Measurements from ENCODE around the gene PSIP1. TPM values are rescaled to one million over a fixed set of nuclear protein-coding genes. Genes with fewer than 3 reads are reported as not detected.
"Not testable (repeated sequence)": the region's sequence is repeated elsewhere in the genome, so short reads cannot be mapped to it uniquely, and the experiment has no call there.

Gene PSIP1
- total RNA-seq, 1 donor from 2014 or later, result 118 TPM

DNA sequence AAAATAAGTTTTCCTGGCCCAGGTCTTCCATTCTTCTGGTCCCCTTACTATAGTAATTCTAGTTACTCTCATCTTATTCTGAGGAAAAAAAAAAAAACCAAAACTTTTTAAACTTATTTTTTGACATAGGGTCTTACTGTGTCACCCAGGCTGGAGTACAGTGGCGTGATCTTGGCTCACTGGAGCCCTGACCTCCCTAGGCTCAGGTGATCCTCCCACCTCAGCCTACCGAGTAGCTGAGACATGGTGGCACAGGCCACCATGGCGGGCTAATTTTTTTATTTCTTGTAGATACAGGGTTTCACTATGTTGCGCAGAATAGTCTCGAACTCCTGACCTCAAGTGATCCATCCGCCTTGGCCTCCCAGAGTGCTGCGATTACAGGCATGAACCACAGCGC, 49.7 kb downstream of the PSIP1 start:
- DNase-seq (ENCODE audit: low spot score), result no peak
- no peaks in the 10 kb centered on the region for H3K9me3 Mint-ChIP-seq
- intact Hi-C loops (cut with micrococcal nuclease), result no loop called here
- no peak overlapping the region for H3K4me3 Mint-ChIP-seq (ENCODE audit: low read depth)
- no peak overlapping the region for H3K27ac Mint-ChIP-seq
- no peaks in the 10 kb centered on the region for H3K27me3 Mint-ChIP-seq (ENCODE audit: low read depth)
- H3K36me3 Mint-ChIP-seq (ENCODE audit: low read depth), result peaks cover 59% of the 10 kb centered on the region
- H3K4me1 Mint-ChIP-seq (ENCODE audit: low read depth), result no peaks in the 10 kb centered on the region

GRCh38 chr9:15453956-15454355, 56.8 kb downstream of the PSIP1 start:
- intact Hi-C loops (cut with micrococcal nuclease), result no loop called here
- DNase-seq (ENCODE audit: low spot score), result no peak
- no peak overlapping the region for H3K4me3 Mint-ChIP-seq (ENCODE audit: low read depth)
- H3K36me3 Mint-ChIP-seq (ENCODE audit: low read depth), result peaks cover 53% of the 10 kb centered on the region
- no peaks in the 10 kb centered on the region for H3K9me3 Mint-ChIP-seq
- no peaks in the 10 kb centered on the region for H3K27me3 Mint-ChIP-seq (ENCODE audit: low read depth)
- no peaks in the 10 kb centered on the region for H3K4me1 Mint-ChIP-seq (ENCODE audit: low read depth)
- H3K27ac Mint-ChIP-seq, result no peak overlapping the region

GRCh38 chr9:15444141-15444540, 66.6 kb downstream of the PSIP1 start:
- Mint-ChIP-seq H3K27ac (no peak overlapping the region), H3K4me1 (ENCODE audit: low read depth) (peaks cover 9% of the 10 kb centered on the region), H3K36me3 (ENCODE audit: low read depth) (peaks cover 84% of the 10 kb centered on the region), H3K4me3 (ENCODE audit: low read depth) (no peak overlapping the region), H3K27me3 (ENCODE audit: low read depth) (no peaks in the 10 kb centered on the region), H3K9me3 (peaks cover 7% of the 10 kb centered on the region)
- DNase-seq (ENCODE audit: low spot score), result no peak
- intact Hi-C loops (cut with micrococcal nuclease), result no loop called here

DNA sequence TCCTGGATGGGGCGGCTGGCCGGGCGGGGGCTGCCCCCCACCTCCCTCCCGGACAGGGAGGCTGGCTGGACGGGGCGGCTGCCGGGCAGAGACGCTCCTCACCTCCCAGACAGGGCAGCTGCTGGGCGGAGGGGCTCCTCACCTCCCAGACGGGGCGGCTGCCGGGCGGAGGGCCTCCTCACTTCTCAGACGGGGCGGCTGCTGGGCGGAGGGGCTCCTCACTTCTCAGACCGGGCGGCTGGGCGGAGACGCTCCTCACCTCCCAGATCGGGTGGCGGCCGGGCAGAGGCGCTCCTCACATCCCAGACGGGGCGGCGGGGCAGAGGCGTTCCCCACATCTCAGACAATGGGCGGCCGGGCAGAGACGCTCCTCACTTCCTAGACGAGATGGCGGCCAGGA, 68.5 kb downstream of the PSIP1 start:
- H3K4me3 Mint-ChIP-seq (ENCODE audit: low read depth); H3K27me3 Mint-ChIP-seq (ENCODE audit: low read depth); DNase-seq (ENCODE audit: low spot score); H3K27ac Mint-ChIP-seq; H3K9me3 Mint-ChIP-seq; intact Hi-C loops (cut with micrococcal nuclease): not testable (repeated sequence)
- Mint-ChIP-seq H3K4me1 (ENCODE audit: low read depth) (peaks cover 16% of the 10 kb centered on the region), H3K36me3 (ENCODE audit: low read depth) (peaks cover 86% of the 10 kb centered on the region)

DNA sequence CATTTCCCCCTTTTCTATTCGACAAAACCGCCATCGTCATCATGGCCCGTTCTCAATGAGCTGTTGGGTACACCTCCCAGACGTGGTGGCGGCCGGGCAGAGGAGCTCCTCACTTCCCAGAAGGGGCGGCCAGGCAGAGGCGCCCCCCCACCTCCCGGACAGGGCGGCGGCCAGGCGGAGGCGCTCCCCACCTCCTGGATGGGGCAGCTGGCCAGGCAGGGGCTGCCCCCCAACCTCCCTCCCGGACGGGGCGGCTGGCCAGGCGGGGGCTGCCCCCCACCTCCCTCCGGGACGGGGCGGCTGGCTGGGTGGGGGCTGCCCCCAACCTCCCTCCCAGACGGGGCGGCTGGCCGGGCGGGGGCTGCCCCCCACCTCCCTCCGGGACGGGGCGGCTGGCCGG, 68.9 kb downstream of the PSIP1 start:
- intact Hi-C loops (cut with micrococcal nuclease), result not testable (repeated sequence)

GRCh38 chr9:15438891-15439290, 71.9 kb downstream of the PSIP1 start:
- Mint-ChIP-seq H3K27me3 (ENCODE audit: low read depth) (no peaks in the 10 kb centered on the region), H3K4me1 (ENCODE audit: low read depth) (peaks cover 17% of the 10 kb centered on the region), H3K36me3 (ENCODE audit: low read depth) (peaks cover 84% of the 10 kb centered on the region), H3K27ac (no peak overlapping the region), H3K4me3 (ENCODE audit: low read depth) (no peak overlapping the region), H3K9me3 (peaks cover 7% of the 10 kb centered on the region)
- intact Hi-C loops (cut with micrococcal nuclease), result no loop called here
- no peak for DNase-seq (ENCODE audit: low spot score)

More for the DNA sequence above, 68.9 kb downstream of the PSIP1 start:
- H3K27me3 Mint-ChIP-seq (ENCODE audit: low read depth); H3K4me3 Mint-ChIP-seq (ENCODE audit: low read depth); H3K27ac Mint-ChIP-seq; DNase-seq (ENCODE audit: low spot score); H3K9me3 Mint-ChIP-seq: not testable (repeated sequence)
- Mint-ChIP-seq H3K36me3 (ENCODE audit: low read depth) (peaks cover 85% of the 10 kb centered on the region), H3K4me1 (ENCODE audit: low read depth) (peaks cover 17% of the 10 kb centered on the region)

GRCh38 chr9:15433661-15434060, 77.1 kb downstream of the PSIP1 start:
- Mint-ChIP-seq H3K4me1 (ENCODE audit: low read depth) (peaks cover 41% of the 10 kb centered on the region), H3K9me3 (no peaks in the 10 kb centered on the region), H3K4me3 (ENCODE audit: low read depth) (no peak overlapping the region), H3K36me3 (ENCODE audit: low read depth) (peaks cover 76% of the 10 kb centered on the region), H3K27me3 (ENCODE audit: low read depth) (no peaks in the 10 kb centered on the region), H3K27ac (no peak overlapping the region)
- DNase-seq (ENCODE audit: low spot score), result no peak
- intact Hi-C loops (cut with micrococcal nuclease), result no loop called here

GRCh38 chr9:15433191-15433590, 77.6 kb downstream of the PSIP1 start:
- no peak for DNase-seq (ENCODE audit: low spot score)
- peaks cover 41% of the 10 kb centered on the region for H3K4me1 Mint-ChIP-seq (ENCODE audit: low read depth)
- intact Hi-C loops (cut with micrococcal nuclease), result no loop called here
- no peaks in the 10 kb centered on the region for H3K9me3 Mint-ChIP-seq
- peaks cover 76% of the 10 kb centered on the region for H3K36me3 Mint-ChIP-seq (ENCODE audit: low read depth)
- H3K4me3 Mint-ChIP-seq (ENCODE audit: low read depth), result no peak overlapping the region
- H3K27me3 Mint-ChIP-seq (ENCODE audit: low read depth), result no peaks in the 10 kb centered on the region
- H3K27ac Mint-ChIP-seq, result no peak overlapping the region

DNA sequence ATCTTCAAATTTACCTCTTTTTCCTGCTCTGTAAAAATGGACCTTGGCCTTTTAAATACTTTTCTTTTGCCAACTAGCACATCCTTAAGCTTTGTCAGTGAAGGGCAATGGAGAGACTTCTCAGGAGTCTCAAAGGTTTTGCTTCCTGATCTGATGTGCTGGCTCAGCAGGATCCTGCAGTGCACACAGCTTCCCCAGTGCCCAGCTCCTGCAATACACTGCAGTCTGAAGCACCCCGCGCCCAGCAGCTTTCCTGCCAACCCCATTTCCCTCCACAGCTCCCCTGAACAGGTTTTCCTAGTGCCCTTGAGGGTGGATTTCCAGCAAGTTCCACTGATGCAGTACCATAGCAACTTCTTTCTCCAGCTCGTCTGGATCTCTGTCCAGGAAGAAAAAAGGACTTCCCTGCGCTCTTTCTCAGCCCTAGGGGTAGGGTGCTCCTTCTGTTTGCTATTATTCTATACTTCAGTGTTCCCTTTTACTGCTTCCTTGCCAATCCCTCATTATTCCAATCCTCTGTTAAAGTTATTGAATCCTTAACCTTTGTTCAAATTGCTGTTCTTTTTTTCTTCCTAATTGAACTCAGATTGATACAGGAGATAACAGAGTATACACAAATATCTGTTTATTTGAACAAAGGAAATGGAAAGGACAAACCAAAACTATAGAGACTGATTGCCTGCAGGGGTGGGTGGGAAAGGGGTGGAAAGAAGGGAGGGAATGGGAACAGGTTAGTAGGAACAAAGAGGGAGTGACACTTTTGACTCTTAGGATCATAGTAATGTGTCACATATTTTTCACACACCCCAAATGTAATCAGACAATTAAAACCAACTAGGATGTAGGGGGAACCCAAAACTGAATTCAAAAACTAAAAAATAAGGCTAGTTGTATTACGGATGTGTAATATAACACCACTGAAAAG, 79.6 kb downstream of the PSIP1 start:
- Mint-ChIP-seq H3K27me3 (ENCODE audit: low read depth) (no peaks in the 10 kb centered on the region), H3K4me1 (ENCODE audit: low read depth) (peaks cover 38% of the 10 kb centered on the region), H3K4me3 (ENCODE audit: low read depth) (no peak overlapping the region), H3K27ac (no peak overlapping the region), H3K36me3 (ENCODE audit: low read depth) (peaks cover 72% of the 10 kb centered on the region), H3K9me3 (no peaks in the 10 kb centered on the region)
- intact Hi-C loops (cut with micrococcal nuclease), result no loop called here
- DNase-seq (ENCODE audit: low spot score), result no peak

GRCh38 chr9:15427702-15428101, 83.1 kb downstream of the PSIP1 start:
- Mint-ChIP-seq H3K4me1 (ENCODE audit: low read depth) (peaks cover 52% of the 10 kb centered on the region), H3K36me3 (ENCODE audit: low read depth) (peaks cover 66% of the 10 kb centered on the region)
- H3K27ac Mint-ChIP-seq; H3K9me3 Mint-ChIP-seq; intact Hi-C loops (cut with micrococcal nuclease); H3K27me3 Mint-ChIP-seq (ENCODE audit: low read depth); DNase-seq (ENCODE audit: low spot score); H3K4me3 Mint-ChIP-seq (ENCODE audit: low read depth): not testable (repeated sequence)

DNA sequence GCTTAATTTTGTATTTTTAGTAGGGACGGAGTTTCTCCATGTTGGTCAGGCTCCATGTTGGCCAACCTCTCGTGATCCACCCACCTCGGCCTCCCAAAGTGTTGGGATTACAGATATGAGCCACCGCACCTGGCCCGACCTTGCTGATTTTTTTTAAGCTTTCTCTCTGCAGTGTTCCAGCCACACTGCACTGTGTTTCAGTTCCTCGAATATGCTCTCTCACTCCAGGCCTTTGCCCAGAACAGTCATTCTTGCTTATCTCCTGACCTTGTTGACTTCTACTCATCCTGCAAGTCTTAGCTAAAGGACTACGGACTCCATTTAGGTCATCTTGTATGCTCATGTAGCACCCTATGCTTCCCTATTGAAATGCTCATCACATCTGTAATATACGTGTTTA, 84.8 kb downstream of the PSIP1 start:
- H3K9me3 Mint-ChIP-seq, result no peaks in the 10 kb centered on the region
- H3K4me1 Mint-ChIP-seq (ENCODE audit: low read depth), result peaks cover 58% of the 10 kb centered on the region
- H3K27me3 Mint-ChIP-seq (ENCODE audit: low read depth), result no peaks in the 10 kb centered on the region
- H3K27ac Mint-ChIP-seq, result peak overlapping the region; percentile 2
- H3K4me3 Mint-ChIP-seq (ENCODE audit: low read depth), result peak overlapping the region; percentile 14
- DNase-seq (ENCODE audit: low spot score), result no peak
- intact Hi-C loops (cut with micrococcal nuclease), result no loop called here
- peaks cover 60% of the 10 kb centered on the region for H3K36me3 Mint-ChIP-seq (ENCODE audit: low read depth)

- peak overlapping the region; percentile 79 for H3K27ac Mint-ChIP-seq
- H3K27me3 Mint-ChIP-seq (ENCODE audit: low read depth), result peaks cover 4% of the 10 kb centered on the region
- H3K4me1 Mint-ChIP-seq (ENCODE audit: low read depth), result peaks cover 40% of the 10 kb centered on the region
- H3K4me3 Mint-ChIP-seq (ENCODE audit: low read depth), result peak overlapping the region; percentile 95
- H3K9me3 Mint-ChIP-seq, result no peaks in the 10 kb centered on the region
- peaks cover 38% of the 10 kb centered on the region for H3K36me3 Mint-ChIP-seq (ENCODE audit: low read depth)
- intact Hi-C loops (cut with micrococcal nuclease), result loop anchor here (1.0 to 5.0 kb wide), 5 partner anchors 66 to 184 kb away; partner anchors contain the start of gene CCDC171
- no peak for DNase-seq (ENCODE audit: low spot score)
These were observed 87.4 kb downstream of the PSIP1 start for GRCh38 chr9:15423231-15423985.

Measured in activated T-helper 2 cell treated with anti-CD3 and anti-CD28 coated beads, Interferon-gamma antibody, Interleukin-2, Interleukin-4, amounts not matched to agents 10 μg/mL and 5 μg/mL and 100 μg/mL, durations not matched to agents 14 hours and 24 hours and 36 hours (primary cell).